OCI-LY7 (cell line): ENCODE results near the gene ZFHX2.

Experiments used
- CTCF ChIP-seq: fragments of 200-600 bp; sonication (generic); conservative IDR thresholded peaks from 2 replicates; pipeline ENCODE4 v1.5.1; 2014; ENCODE audit warnings: mild to moderate bottlenecking, antibody characterized with exemption, low read length, moderate library complexity, mixed read lengths
- EZH2phosphoT487 ChIP-seq: fragments of 200-600 bp; sonication (generic); IDR thresholded peaks from 2 replicates; pipeline ENCODE4 v1.6.1; 2018; ENCODE audit warnings: low read depth, borderline replicate concordance, mild to moderate bottlenecking, mixed run types, antibody characterized with exemption, low read length, moderate library complexity, mixed read lengths

- TF ChIP-seq CTCF = no peak
- TF ChIP-seq EZH2phosphoT487 = no peak
Measured at GRCh38 chr14:23582906-23583760, 31.6 kb upstream of the ZFHX2 start.
